ENCODE measurements around the gene BCL2L2. TPM values are rescaled to one million over a fixed set of nuclear protein-coding genes. Genes with fewer than 3 reads are reported as not detected.

Gene BCL2L2
- total and polyA plus RNA-seq, 2 donors (not counting 1 experiment from before 2014, with no cell fraction given) = 5.4 to 17.8 TPM

- DNase-seq = peak; percentile 58
- intact Hi-C loops (cut with micrococcal nuclease) = no loop called here
Observed at GRCh38 chr14:23299211-23299957, 7.2 kb upstream of the BCL2L2 start.

More at GRCh38 chr14:23299211-23299957, 7.2 kb upstream of the BCL2L2 start:
- Mint-ChIP-seq H3K4me3 (no peak overlapping the region), H3K27me3 (no peaks in the 10 kb centered on the region), H3K4me1 (peaks cover 35% of the 10 kb centered on the region), H3K27ac (peak overlapping the region; percentile 10), H3K9me3 (ENCODE audit: insufficient read depth) (no peaks in the 10 kb centered on the region)
- WGBS (ENCODE audit: insufficient coverage) = no CpG with 5 or more reads among the region's 2 CpGs
- Histone ChIP-seq H3K4me3 (ENCODE audit: control extremely low read depth in 1 of 5, extremely low read depth in 1 of 5, insufficient read depth in 1 of 5, low read depth in 2 of 5, low read length in 4 of 5) (no peak overlapping the region), H3K79me2 (ENCODE audit: control insufficient read depth, insufficient read depth, low read length) (peaks cover 6% of the 10 kb centered on the region), H3K9ac (ENCODE audit: low read length) (no peak overlapping the region), H3K27me3 (replicated peaks in 1 of 4; ENCODE audit: control extremely low read depth in 1 of 4, control insufficient read depth in 3 of 4, insufficient read depth in 4 of 4, low read length in 3 of 4) (no peaks in the 10 kb centered on the region), H3K36me3 (replicated peaks in 1 of 2; ENCODE audit: control extremely low read depth in 1 of 2, control insufficient read depth in 1 of 2, extremely low read depth in 1 of 2, insufficient read depth in 2 of 2, low read length in 1 of 2) (peaks cover 0 to 14% of the 10 kb centered on the region in 2 experiments), H4K20me1 (ENCODE audit: control insufficient read depth, insufficient read depth, low read length, poor library complexity, severe bottlenecking) (no peaks in the 10 kb centered on the region), H3K4me1 (ENCODE audit: control insufficient read depth in 2 of 2, insufficient read depth in 2 of 2, low read length in 2 of 2) (peaks cover 17 to 27% of the 10 kb centered on the region in 2 donors), H3K9me3 (ENCODE audit: control extremely low read depth in 1 of 3, control insufficient read depth in 2 of 3, insufficient read depth in 1 of 3, low read length in 2 of 3) (no peaks in the 10 kb centered on the region), H3K27ac (ENCODE audit: low read length in 2 of 2) (peak overlapping the region in 1 of 2 donors; percentile 95), H3K4me2 (replicated peaks; ENCODE audit: low read depth, low read length, poor library complexity, severe bottlenecking) (peak overlapping the region; percentile 98), H2AFZ (ENCODE audit: insufficient read depth, low read depth, low read length, poor library complexity, severe bottlenecking) (no peak overlapping the region)
- ChIA-PET POLR2A (interaction anchor here (0.6 to 0.7 kb wide), 3 partner anchors 180 to 977 kb away, joined by 4 to 7 read pairs (median 5); no protein-coding TSS in a partner anchor), CTCF (interaction anchor here (1.0 to 8.6 kb wide), 5 partner anchors 13 to 230 kb away, joined by 4 to 56 read pairs (median 21); partner anchors contain the start of genes HOMEZ and PABPN1)
- TF ChIP-seq EZH2 (IDR thresholded peaks at IDR 0.05; ENCODE audit: borderline replicate concordance, insufficient read depth, low read depth, low read length, poor library complexity, severe bottlenecking) = no peak
- peak; percentile 39 for TF ChIP-seq CTCF (IDR thresholded peaks at IDR 0.05)
- no peak for ATAC-seq (ENCODE audit: low read depth)

Measured in B cell (primary cell).